ENCODE data around the gene PLA2G4F.

- no peak for TF ChIP-seq CTCF (IDR thresholded peaks at IDR 0.05)
- no peak for TF ChIP-seq POLR2A (IDR thresholded peaks at IDR 0.05)
Measured at GRCh38 chr15:42172475-42172874, 16.0 kb upstream of the PLA2G4F start.

Data from body of pancreas (tissue), 4 donors.